Adipocyte (in vitro differentiated cells): ENCODE measurements around the gene CAMSAP2.

Experiments
- DNase-seq: peaks from one replicate; pipeline ENCODE4 v3.0.0-alpha.2; 2015; ENCODE audit warnings: low read depth
- H3K27me3 ChIP-seq: replicated peaks from 2 replicates; pipeline ENCODE4 v1.7.0; 2013; ENCODE audit warnings: mild to moderate bottlenecking, low read length, moderate library complexity; ENCODE audit not compliant: control insufficient read depth, insufficient read depth
- H3K36me3 ChIP-seq: 2 replicates; pipeline ENCODE4 v1.7.0; 2013; ENCODE audit warnings: low read length, mild to moderate bottlenecking, moderate library complexity; ENCODE audit not compliant: control insufficient read depth, insufficient read depth, severe bottlenecking
- H3K4me1 ChIP-seq: 2 replicates; pipeline ENCODE4 v1.7.0; 2013; ENCODE audit warnings: mild to moderate bottlenecking, low read length, moderate library complexity; ENCODE audit not compliant: control insufficient read depth, insufficient read depth
- H3K4me3 ChIP-seq: 2 replicates; pipeline ENCODE4 v1.7.0; 2013; ENCODE audit warnings: mild to moderate bottlenecking, low read length, moderate library complexity
- H3K9ac ChIP-seq: 2 replicates; pipeline ENCODE4 v1.7.0; 2013; ENCODE audit warnings: mild to moderate bottlenecking, low read length, moderate library complexity
- H3K9me3 ChIP-seq: 2 replicates; pipeline ENCODE4 v1.7.0; 2013; ENCODE audit warnings: mild to moderate bottlenecking, low read length, moderate library complexity; ENCODE audit not compliant: control insufficient read depth

CAMSAP2 gene

DNA sequence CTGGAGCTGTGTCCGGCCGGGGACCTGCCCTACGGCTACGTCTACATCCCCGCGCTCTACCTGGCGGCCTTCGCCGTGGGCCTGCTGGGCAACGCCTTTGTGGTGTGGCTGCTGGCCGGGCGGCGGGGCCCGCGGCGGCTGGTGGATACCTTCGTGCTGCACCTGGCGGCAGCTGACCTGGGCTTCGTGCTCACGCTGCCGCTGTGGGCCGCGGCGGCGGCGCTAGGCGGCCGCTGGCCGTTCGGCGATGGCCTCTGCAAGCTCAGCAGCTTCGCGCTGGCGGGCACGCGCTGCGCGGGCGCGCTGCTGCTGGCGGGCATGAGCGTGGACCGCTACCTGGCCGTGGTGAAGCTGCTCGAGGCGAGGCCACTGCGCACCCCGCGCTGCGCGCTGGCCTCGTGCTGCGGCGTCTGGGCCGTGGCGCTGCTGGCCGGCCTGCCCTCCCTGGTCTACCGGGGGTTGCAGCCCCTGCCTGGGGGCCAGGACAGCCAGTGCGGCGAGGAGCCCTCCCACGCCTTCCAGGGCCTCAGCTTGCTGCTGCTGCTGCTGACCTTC lies 134.5 kb downstream of the CAMSAP2 start:
- Histone ChIP-seq H3K9me3 (no peaks in the 10 kb centered on the region), H3K4me3 (peak overlapping the region; percentile 13)
- no peak for DNase-seq

DNA sequence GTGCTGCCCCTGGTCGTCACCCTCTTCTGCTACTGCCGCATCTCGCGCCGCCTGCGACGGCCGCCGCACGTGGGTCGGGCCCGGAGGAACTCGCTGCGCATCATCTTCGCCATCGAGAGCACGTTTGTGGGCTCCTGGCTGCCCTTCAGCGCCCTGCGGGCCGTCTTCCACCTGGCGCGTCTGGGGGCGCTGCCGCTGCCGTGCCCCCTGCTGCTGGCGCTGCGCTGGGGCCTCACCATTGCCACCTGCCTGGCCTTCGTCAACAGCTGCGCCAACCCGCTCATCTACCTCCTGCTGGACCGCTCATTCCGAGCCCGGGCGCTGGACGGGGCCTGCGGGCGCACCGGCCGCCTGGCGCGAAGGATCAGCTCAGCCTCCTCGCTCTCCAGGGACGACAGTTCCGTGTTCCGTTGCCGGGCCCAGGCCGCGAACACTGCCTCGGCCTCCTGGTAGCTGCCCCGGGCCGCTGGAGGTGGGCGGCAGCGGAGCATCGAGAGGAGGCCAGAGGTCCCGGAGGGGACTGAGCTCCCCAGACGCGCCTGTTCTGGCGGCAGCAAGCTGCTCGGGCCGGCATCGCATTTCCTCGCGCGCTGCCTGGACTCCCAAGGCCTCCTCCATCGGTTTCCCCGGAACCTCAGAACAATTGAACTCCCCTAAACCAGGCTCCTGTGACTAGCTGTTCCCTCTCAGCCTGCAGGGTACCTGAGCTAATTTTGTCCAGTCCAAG lies 135.1 kb downstream of the CAMSAP2 start:
- H3K4me1 ChIP-seq: peaks cover 6% of the 10 kb centered on the region
- H3K9ac ChIP-seq: no peak overlapping the region
- peaks cover 76% of the 10 kb centered on the region for H3K27me3 ChIP-seq
- DNase-seq: no peak
- H3K9me3 ChIP-seq: no peaks in the 10 kb centered on the region
- H3K4me3 ChIP-seq: no peak overlapping the region
- no peaks in the 10 kb centered on the region for H3K36me3 ChIP-seq

More for the DNA sequence above, 134.5 kb downstream of the CAMSAP2 start:
- H3K4me1 ChIP-seq: peaks cover 6% of the 10 kb centered on the region
- H3K36me3 ChIP-seq: no peaks in the 10 kb centered on the region
- H3K27me3 ChIP-seq: peaks cover 72% of the 10 kb centered on the region
- H3K9ac ChIP-seq: no peak overlapping the region

DNA sequence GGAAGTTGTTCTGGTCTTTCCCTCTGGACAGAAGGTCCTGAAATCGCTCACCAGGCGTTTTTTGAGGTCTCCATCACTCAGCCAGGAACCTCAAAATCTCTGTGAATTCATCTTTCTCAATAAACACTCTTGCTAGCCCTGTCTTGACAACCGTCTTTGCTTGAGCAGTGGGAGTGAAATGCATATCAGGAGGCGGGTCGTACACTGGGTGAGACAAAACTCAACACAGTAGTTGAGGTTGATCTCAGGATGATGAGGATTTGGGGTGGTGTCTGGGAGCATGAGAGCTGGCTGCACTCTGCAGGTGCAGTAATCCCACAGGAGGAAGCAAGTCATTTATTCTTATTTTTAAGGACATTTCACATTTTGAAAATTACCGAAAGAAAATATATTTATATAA lies 136.0 kb downstream of the CAMSAP2 start:
- Histone ChIP-seq H3K9me3 (no peaks in the 10 kb centered on the region), H3K9ac (no peak overlapping the region), H3K27me3 (peaks cover 76% of the 10 kb centered on the region), H3K4me3 (no peak overlapping the region), H3K4me1 (peaks cover 6% of the 10 kb centered on the region), H3K36me3 (no peaks in the 10 kb centered on the region)
- no peak for DNase-seq

DNA sequence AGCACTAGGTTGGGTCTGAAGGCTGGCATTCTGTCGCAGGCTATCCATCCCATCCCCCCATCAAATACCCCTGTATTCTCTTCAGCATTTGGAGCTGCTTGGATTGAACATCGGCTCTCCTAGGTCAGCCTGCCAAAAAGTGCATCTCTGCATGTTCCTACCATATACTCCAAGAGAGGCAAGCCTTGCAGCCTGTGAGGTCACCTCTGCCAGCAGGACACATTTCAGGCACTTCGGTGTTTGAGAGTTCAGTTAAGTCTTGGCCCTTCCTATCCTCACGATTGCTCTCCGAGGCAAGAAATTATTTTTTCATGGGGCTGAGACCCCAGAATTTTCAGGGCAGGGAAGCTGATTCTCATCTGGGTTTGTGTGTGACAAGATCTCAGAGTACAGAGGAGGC lies 136.7 kb downstream of the CAMSAP2 start:
- Histone ChIP-seq H3K9me3 (no peaks in the 10 kb centered on the region), H3K4me3 (no peak overlapping the region), H3K36me3 (no peaks in the 10 kb centered on the region), H3K9ac (no peak overlapping the region), H3K27me3 (peaks cover 80% of the 10 kb centered on the region), H3K4me1 (peaks cover 6% of the 10 kb centered on the region)
- DNase-seq: no peak

DNA sequence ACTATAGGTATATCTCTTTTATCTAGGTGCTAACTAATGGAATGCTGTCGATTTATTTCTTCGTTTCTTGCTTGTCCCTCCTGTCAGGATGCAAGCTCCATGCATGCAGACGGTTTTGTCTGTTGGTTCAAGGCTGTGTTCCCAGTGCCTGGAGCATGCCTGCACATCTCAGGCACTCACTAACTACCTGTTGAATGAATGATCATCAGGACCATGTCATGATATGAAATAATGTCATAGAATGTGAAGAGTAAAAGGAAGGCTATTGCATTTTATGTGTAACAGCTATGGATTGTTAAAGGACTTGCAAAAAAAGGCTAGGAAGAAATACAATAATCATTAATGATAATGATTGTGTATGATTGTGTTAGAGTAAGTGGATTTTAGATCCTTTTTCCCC lies 138.3 kb downstream of the CAMSAP2 start:
- Histone ChIP-seq H3K4me1 (peaks cover 6% of the 10 kb centered on the region), H3K36me3 (no peaks in the 10 kb centered on the region), H3K9ac (no peak overlapping the region)

DNA sequence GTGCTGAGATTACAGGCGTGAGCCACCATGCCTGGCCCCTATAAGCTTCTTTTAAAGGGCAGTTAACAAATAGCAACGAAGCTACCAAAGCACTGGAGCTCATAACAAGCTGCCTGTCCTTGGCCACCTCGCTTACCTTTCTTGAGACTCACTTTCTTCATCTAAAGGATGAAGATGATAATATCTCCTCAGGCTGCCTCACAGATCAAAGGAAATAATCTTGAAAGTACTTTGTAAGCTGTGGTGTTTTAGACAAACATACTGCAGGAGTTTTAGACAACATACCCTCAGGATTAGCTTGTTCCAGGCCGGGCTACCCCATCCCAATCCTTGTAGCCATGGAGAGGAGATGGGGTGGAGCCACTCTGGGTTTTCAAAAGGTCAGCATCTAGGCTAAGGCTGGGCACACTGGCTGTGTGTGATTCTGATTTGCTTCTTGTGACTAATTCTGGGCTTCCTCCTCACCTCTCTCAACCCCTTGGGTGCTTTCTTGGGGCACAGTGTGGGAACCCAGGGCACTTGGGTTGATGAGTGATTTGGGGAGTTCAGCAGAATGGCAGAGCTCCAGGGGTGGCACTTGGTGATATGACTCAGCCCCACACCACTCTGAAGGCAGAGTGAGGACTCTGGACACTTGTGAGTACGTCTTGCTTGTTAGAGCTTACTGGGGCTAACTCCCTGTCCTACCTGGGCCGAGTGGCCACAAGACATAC lies 139.3 kb downstream of the CAMSAP2 start:
- DNase-seq: no peak
- H3K9ac ChIP-seq: no peak overlapping the region
- no peaks in the 10 kb centered on the region for H3K36me3 ChIP-seq
- H3K4me1 ChIP-seq: peaks cover 6% of the 10 kb centered on the region
- H3K27me3 ChIP-seq: peaks cover 62% of the 10 kb centered on the region
- no peaks in the 10 kb centered on the region for H3K9me3 ChIP-seq
- no peak overlapping the region for H3K4me3 ChIP-seq

More for the DNA sequence above, 138.3 kb downstream of the CAMSAP2 start:
- H3K9me3 ChIP-seq: no peaks in the 10 kb centered on the region
- H3K27me3 ChIP-seq: peaks cover 71% of the 10 kb centered on the region
- H3K4me3 ChIP-seq: no peak overlapping the region
- no peak for DNase-seq

DNA sequence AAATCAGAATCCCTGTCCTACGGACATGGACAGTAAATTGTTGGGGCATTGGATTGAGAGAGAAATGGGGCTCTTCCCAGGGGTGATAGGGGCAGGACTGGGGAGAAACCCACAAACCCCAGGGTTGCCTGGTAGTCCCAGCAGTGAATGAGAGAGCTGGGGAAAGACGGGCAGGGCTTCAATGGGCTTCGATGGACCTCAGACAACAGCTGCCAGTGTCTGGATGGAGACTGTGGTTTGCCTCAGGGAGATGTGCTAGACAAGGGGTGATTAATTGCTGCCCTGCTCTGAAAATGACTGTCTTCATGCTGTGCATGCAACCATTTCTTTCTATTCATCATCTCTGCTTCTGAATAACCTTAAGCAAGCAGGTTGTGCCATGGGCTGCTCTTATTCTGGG lies 141.5 kb downstream of the CAMSAP2 start:
- DNase-seq: no peak
- Histone ChIP-seq H3K9ac (no peak overlapping the region), H3K4me1 (no peaks in the 10 kb centered on the region), H3K27me3 (peaks cover 43% of the 10 kb centered on the region), H3K36me3 (no peaks in the 10 kb centered on the region), H3K9me3 (no peaks in the 10 kb centered on the region), H3K4me3 (no peak overlapping the region)

DNA sequence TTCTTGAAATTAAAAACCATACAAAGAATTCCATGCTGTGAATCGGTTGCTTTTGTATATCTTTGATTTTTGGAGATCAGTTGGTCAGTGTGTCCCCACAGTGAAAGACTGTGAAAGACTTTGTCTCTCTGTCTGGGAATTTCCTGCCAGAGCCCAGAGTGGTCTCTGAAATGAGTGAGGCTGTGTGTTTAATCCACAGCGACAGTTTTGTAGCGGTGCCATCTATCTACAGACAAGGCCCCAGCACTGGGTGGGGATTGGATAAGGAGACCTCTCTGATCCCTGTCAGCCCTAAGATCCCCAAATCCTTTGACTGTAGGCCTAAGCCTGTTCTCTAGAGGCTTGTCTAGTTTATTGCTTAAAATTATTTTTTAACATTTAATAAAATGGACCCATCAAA lies 144.4 kb downstream of the CAMSAP2 start:
- peaks cover 35% of the 10 kb centered on the region for H3K27me3 ChIP-seq
- H3K9ac ChIP-seq: no peak overlapping the region
- H3K9me3 ChIP-seq: no peaks in the 10 kb centered on the region
- no peak overlapping the region for H3K4me3 ChIP-seq
- no peaks in the 10 kb centered on the region for H3K36me3 ChIP-seq
- H3K4me1 ChIP-seq: no peaks in the 10 kb centered on the region
- DNase-seq: no peak

DNA sequence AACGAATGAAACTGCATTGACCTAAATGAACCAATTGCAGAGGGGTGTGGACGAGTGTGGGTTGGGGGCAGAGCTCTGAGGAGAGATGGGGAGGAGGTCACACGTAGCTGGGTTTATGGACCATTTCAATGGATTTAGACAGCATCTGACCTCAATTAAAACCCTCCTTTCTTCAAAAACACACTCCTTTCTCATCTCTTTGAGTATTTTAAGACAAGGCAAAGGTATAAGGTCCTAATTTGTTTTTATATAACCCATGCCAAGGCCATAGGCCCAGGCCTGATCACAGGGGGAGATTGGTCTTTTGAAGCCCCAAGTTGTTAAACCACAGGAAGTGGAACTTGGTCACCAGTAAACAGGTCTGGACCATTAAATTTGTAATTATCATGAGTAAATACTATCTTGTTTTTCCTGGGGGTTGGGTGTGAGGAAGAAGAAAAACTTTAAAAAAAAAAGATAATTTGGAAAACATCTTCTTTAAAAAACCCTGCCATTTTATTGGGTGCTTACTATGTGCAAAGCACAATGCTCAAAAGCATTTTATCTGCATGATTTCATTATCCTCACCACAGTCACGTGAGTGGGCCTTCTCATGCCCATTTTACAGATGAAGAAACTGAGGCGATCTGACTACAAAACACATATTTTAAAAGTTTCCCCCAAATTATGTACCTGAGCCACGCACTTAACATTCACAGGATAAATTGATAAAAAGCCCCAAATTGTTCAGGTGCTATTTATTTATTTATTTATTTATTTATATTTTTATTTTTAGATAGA lies 147.1 kb downstream of the CAMSAP2 start:
- H3K27me3 ChIP-seq: peaks cover 49% of the 10 kb centered on the region
- H3K9ac ChIP-seq: no peak overlapping the region
- H3K4me1 ChIP-seq: no peaks in the 10 kb centered on the region
- no peak for DNase-seq
- H3K36me3 ChIP-seq: no peaks in the 10 kb centered on the region
- H3K4me3 ChIP-seq: no peak overlapping the region
- no peaks in the 10 kb centered on the region for H3K9me3 ChIP-seq

DNA sequence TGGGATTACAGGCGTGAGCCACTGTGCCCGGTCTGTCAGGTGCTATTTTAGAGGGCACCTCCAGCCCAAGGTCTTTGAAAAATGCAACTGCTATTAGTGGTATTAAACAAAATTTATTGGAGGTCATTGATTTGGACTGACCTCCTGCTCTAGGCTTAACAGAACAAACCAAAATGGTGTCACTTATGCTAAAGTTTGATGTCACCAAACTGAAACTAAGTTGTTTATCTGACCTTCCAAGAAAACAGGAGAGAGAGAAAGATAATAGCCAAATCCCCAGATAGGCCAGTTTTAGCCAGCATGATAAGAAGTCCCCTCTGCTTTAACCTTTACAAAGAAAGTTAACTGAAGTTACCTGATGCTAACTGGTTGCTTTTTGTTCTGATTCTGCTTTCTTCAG lies 147.9 kb downstream of the CAMSAP2 start:
- DNase-seq: no peak
- no peaks in the 10 kb centered on the region for H3K36me3 ChIP-seq
- no peak overlapping the region for H3K9ac ChIP-seq
- no peak overlapping the region for H3K4me3 ChIP-seq
- peaks cover 52% of the 10 kb centered on the region for H3K27me3 ChIP-seq
- no peaks in the 10 kb centered on the region for H3K9me3 ChIP-seq
- peaks cover 5% of the 10 kb centered on the region for H3K4me1 ChIP-seq

DNA sequence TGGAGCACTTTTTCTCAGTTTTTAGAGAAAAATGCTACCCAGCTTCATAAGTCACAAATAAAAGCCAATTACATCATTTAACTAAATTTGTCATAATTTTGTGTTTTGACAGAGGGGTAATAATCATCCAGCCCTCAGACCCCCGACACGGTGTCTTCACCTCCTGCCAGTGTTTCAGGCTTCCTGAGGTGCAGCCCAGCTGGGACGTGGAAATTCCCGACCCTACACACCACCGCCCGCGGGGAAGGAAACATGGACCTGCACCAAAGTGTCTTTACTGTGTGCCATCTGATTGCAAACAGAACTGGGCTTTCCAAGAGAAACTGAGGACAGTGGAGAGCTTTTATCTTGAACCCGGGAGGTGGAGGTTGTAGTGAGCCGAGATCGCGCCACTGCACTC lies 148.3 kb downstream of the CAMSAP2 start:
- Histone ChIP-seq H3K4me1 (peaks cover 7% of the 10 kb centered on the region), H3K36me3 (no peaks in the 10 kb centered on the region), H3K4me3 (no peak overlapping the region), H3K9ac (no peak overlapping the region), H3K27me3 (peaks cover 56% of the 10 kb centered on the region), H3K9me3 (no peaks in the 10 kb centered on the region)
- no peak for DNase-seq
